A549 (cell line): ENCODE results near the gene AKAP9. TPM values are rescaled to one million over a fixed set of nuclear protein-coding genes. Genes with fewer than 3 reads are reported as not detected.
"Not testable (repeated sequence)": the region's sequence is repeated elsewhere in the genome, so short reads cannot be mapped to it uniquely, and the experiment has no call there.

Source experiments
- ATAC-seq, 2 experiments: fragments of 200-7000 bp in 1 of 2; fragments of >200 bp in 1 of 2; cut with Nextera tagmentation in 1 of 2; cut with Tn5 transposase in 1 of 2; 3 replicates each; pipeline versions ENCODE4 v1.8.0 to v1.9.1; 2018 to 2020; ENCODE audit warnings: mild to moderate bottlenecking in 1 of 2, moderate library complexity in 1 of 2
- CTCF ChIA-PET: fragments of 300-600 bp; sonication (Branson Sonifier 250); formaldehyde crosslinking; extraction: SDS; loops from one replicate; lab custom pipeline; 2021; ENCODE audit warnings: antibody characterized with exemption, inconsistent platforms; lab: Yijun Ruan, JAX
- POLR2A ChIA-PET: fragments of 350-600 bp; formaldehyde crosslinking; extraction: SDS; loops from one replicate; lab custom pipeline; 2021; ENCODE audit warnings: antibody characterized with exemption, inconsistent platforms; lab: Yijun Ruan, JAX
- DNase-seq, 2 experiments: peaks; one replicate each; pipeline versions ENCODE4 v3.0.0 to v3.0.0-alpha.2; 2011 to 2016; ENCODE audit warnings: low read depth in 1 of 2, low spot score in 1 of 2
- FAIRE-seq: peaks from 2 replicates; lab custom pipeline; 2011; peaks lifted over from hg19 to GRCh38; lab: Jason Lieb, UNC
- H3K27ac ChIP-seq, 2 experiments: fragments of >200 bp; sonication (Bioruptor Twin); formaldehyde crosslinking; 3 replicates each; pipeline ENCODE4 v1.5.1; 2016 to 2017
- H3K4me1 ChIP-seq: fragments of >200 bp; sonication (Bioruptor Twin); formaldehyde crosslinking; 3 replicates; pipeline ENCODE4 v1.6.1; 2016
- H3K4me2 ChIP-seq: fragments of >200 bp; sonication (Bioruptor Twin); formaldehyde crosslinking; 3 replicates; pipeline ENCODE4 v1.6.1; 2016
- H3K4me3 ChIP-seq: fragments of >200 bp; sonication (Bioruptor Twin); formaldehyde crosslinking; 3 replicates; pipeline ENCODE4 v1.5.1; 2016
- H3K9me3 ChIP-seq: fragments of >200 bp; sonication (Bioruptor Twin); formaldehyde crosslinking; 3 replicates; pipeline ENCODE4 v1.6.1; 2016
- BHLHE40 ChIP-seq: IDR thresholded peaks from 2 replicates; pipeline ENCODE4 v1.6.1; 2012; ENCODE audit warnings: low read depth, low read length, inconsistent platforms
- CBX8 ChIP-seq: fragments of 200-600 bp; sonication (generic); IDR thresholded peaks from 2 replicates; pipeline ENCODE4 v1.6.1; 2016
- CEBPB ChIP-seq, 2 experiments: fragments of >200 bp in 1 of 2; sonication (Bioruptor Twin) in 1 of 2; formaldehyde crosslinking in 1 of 2; IDR thresholded peaks; 2 replicates each; pipeline ENCODE4 v1.6.1; 2012 to 2016
- CTCF ChIP-seq: fragments of >200 bp; sonication (Bioruptor Twin); formaldehyde crosslinking; IDR thresholded peaks from 3 replicates; pipeline ENCODE4 v1.5.1; 2016
- GATA3 ChIP-seq: IDR thresholded peaks from 2 replicates; pipeline ENCODE4 v1.6.1; 2012; ENCODE audit warnings: borderline replicate concordance
- HDAC2 ChIP-seq: fragments of 200-600 bp; sonication (generic); IDR thresholded peaks from 2 replicates; pipeline ENCODE4 v1.6.1; 2016
- HES2 ChIP-seq: fragments of >200 bp; sonication (Bioruptor Twin); formaldehyde crosslinking; IDR thresholded peaks from 2 replicates; pipeline ENCODE4 v1.6.1; 2016
- JUN ChIP-seq, 2 experiments: fragments of >200 bp; sonication (Bioruptor Twin); formaldehyde crosslinking; IDR thresholded peaks; 2 replicates in 1 of 2; 3 replicates in 1 of 2; pipeline ENCODE4 v1.6.1; 2016 to 2017
- MAZ ChIP-seq: fragments of 150-350 bp; IDR thresholded peaks from 2 replicates; pipeline ENCODE4 v1.6.1; 2014; ENCODE audit warnings: antibody characterized with exemption, low read depth, low read length, borderline replicate concordance
- NPAS2 ChIP-seq: fragments of 250-450 bp; sonication (Bioruptor Pico); IDR thresholded peaks from 2 replicates; pipeline ENCODE4 v1.8.0; 2022; ENCODE audit warnings: mild to moderate bottlenecking, moderate library complexity, borderline replicate concordance
- POLR2AphosphoS2 ChIP-seq: conservative IDR thresholded peaks from 2 replicates; pipeline ENCODE4 v1.6.1; 2012; ENCODE audit warnings: low read length, improper control_type of control experiment, inconsistent platforms
- RFX5 ChIP-seq: fragments of 450-650 bp; IDR thresholded peaks from 2 replicates; pipeline ENCODE4 v1.7.1; 2014; ENCODE audit warnings: antibody characterized with exemption, mild to moderate bottlenecking, moderate library complexity
- ZC3H11A ChIP-seq: fragments of 450-650 bp; IDR thresholded peaks from 2 replicates; pipeline ENCODE4 v1.6.1; 2014; ENCODE audit warnings: antibody characterized with exemption, mild to moderate bottlenecking
- WGBS: methylation state at CpG from one replicate; pipeline ENCODE4 v1.1.6; 2017; ENCODE audit errors: missing lambda C conversion rate; 5-methylcytosine and 5-hydroxymethylcytosine counted together
- polyA plus RNA-seq, 4 experiments: library from polyadenylated mRNA; depleted of rRNA in 3 of 4; stranded (reverse); fragments of >200 nt; fragmentation: RNase III in 1 of 4; extraction: RNeasy Plus Mini Kit Qiagen cat#74134 plus additional on column Dnase treatment in 1 of 4; gene quantifications; 2 replicates in 3 of 4; 3 replicates in 1 of 4; pipeline ENCODE4 v1.2.3, GENCODE V29; 2011 to 2017

Gene AKAP9
- polyA plus RNA-seq, 2 of the 4 experiments (the other 2 are of a cell fraction): 11.7 to 32.3 TPM

- ATAC-seq (no peak), FAIRE-seq (no peak), DNase-seq (no peak)
- peaks cover 6% of the 10 kb centered on the region; the same call in 2 of the 3 replicates for H3K9me3 ChIP-seq
- POLR2A ChIA-PET: no interaction called here
- H3K4me3 ChIP-seq: no peak overlapping the region
- H3K27ac ChIP-seq: no peak overlapping the region
- 66% methylated on average over 7 of the region's 7 CpGs for WGBS
- TF ChIP-seq MAZ: no peak
- no peaks in the 10 kb centered on the region for H3K4me1 ChIP-seq
- CTCF ChIA-PET: no interaction called here
- no peak overlapping the region for H3K4me2 ChIP-seq
Measured at GRCh38 chr7:92141161-92141560, 200.5 kb downstream of the AKAP9 start.

GRCh38 chr7:92142791-92143190 lies 202.1 kb downstream of the AKAP9 start:
- CTCF ChIA-PET: interaction anchor here (1.2 kb wide), 1 partner anchor 11 kb away, joined by 3 read pairs; no protein-coding TSS in a partner anchor
- not testable (repeated sequence) for FAIRE-seq
- WGBS: 61% methylated on average over 9 of the region's 9 CpGs

GRCh38 chr7:92143192-92143880 lies 202.7 kb downstream of the AKAP9 start:
- ATAC-seq, H3K9me3 ChIP-seq, H3K4me2 ChIP-seq, H3K4me1 ChIP-seq, FAIRE-seq, H3K27ac ChIP-seq, DNase-seq, POLR2A ChIA-PET, H3K4me3 ChIP-seq: not testable (repeated sequence)
- CTCF ChIA-PET: interaction anchor here (1.2 kb wide), 1 partner anchor 10 kb away, joined by 3 read pairs; no protein-coding TSS in a partner anchor
- 90% methylated on average over 20 of the region's 50 CpGs for WGBS

More at GRCh38 chr7:92142791-92143190, 202.1 kb downstream of the AKAP9 start:
- H3K4me1 ChIP-seq, H3K9me3 ChIP-seq, POLR2A ChIA-PET, ATAC-seq, H3K27ac ChIP-seq, DNase-seq, H3K4me2 ChIP-seq, H3K4me3 ChIP-seq: not testable (repeated sequence)

- 74% methylated on average over 5 of the region's 5 CpGs for WGBS
- ATAC-seq (no peak), FAIRE-seq (no peak), DNase-seq (no peak)
- no peak overlapping the region for H3K27ac ChIP-seq
- CTCF ChIA-PET: no interaction called here
- no peak overlapping the region for H3K4me3 ChIP-seq
- POLR2A ChIA-PET: no interaction called here
- TF ChIP-seq HDAC2 (no peak), HES2 (no peak), BHLHE40 (no peak), CTCF (no peak), RFX5 (no peak), GATA3 (no peak), POLR2AphosphoS2 (no peak), CBX8 (no peak), ZC3H11A (no peak), JUN (IDR thresholded peaks at IDR 0.05) (no peak), CEBPB (IDR thresholded peaks at IDR 0.05) (no peak), NPAS2 (CRISPR knock-in tag) (no peak), MAZ (no peak)
- H3K9me3 ChIP-seq: no peaks in the 10 kb centered on the region
- H3K4me1 ChIP-seq: no peaks in the 10 kb centered on the region
- H3K4me2 ChIP-seq: no peak overlapping the region
Measured at GRCh38 chr7:92149736-92150239, 209.1 kb downstream of the AKAP9 start.
